HCT116 (cell line): Measurements from ENCODE around the gene EML4. TPM values are rescaled to one million over a fixed set of nuclear protein-coding genes. Genes with fewer than 3 reads are reported as not detected.
A peak's percentile ranks its signal among the peaks of the same experiment; 100 is the strongest.

Source experiments
- ATAC-seq: fragments of 200-7000 bp; cut with Tn5 transposase; 2 replicates; pipeline ENCODE4 v1.9.1; 2020; ENCODE audit warnings: mild to moderate bottlenecking, moderate library complexity
- Bru-seq: library from RNA; stranded (reverse); fragments of 400-500 nt; gene quantifications from one replicate; lab custom pipeline; 2021; lab: Mats Ljungman, UMichigan
- BruChase-seq, 2 experiments: library from RNA; stranded (reverse); fragments of 400-500 nt; gene quantifications; one replicate each; lab custom pipeline; 2021; lab: Mats Ljungman, UMichigan
- BruUV-seq: library from RNA; stranded (reverse); fragments of 400-500 nt; replicated peaks from 2 replicates; lab custom pipeline; 2021; lab: Mats Ljungman, UMichigan
- CTCF ChIA-PET: fragments of 300-600 bp; sonication (Branson Sonifier 250); formaldehyde crosslinking; loops from one replicate; lab custom pipeline; 2021; ENCODE audit warnings: antibody characterized with exemption; lab: Charles Lee
- POLR2A ChIA-PET: fragments of 300-600, 350-600 bp; sonication (Branson Sonifier 250); formaldehyde crosslinking; loops from one replicate; lab custom pipeline; 2021; ENCODE audit warnings: antibody characterized with exemption; lab: Charles Lee
- RAD21 ChIA-PET, 2 experiments: fragments of 300-600 bp; sonication (Branson Sonifier 250); formaldehyde crosslinking; loops; one replicate each; lab custom pipeline; 2023; ENCODE audit warnings: low total read pairs in 2 of 2; ENCODE audit not compliant: uncharacterized antibody in 2 of 2, unreplicated experiment in 2 of 2, low non-redundant PET in 1 of 2; lab: Charles Lee
- DNase-seq: peaks from one replicate; pipeline ENCODE4 v3.0.0-alpha.2; 2010; ENCODE audit warnings: low read depth, low spot score
- H2AFZ ChIP-seq: fragments of 200-600 bp; shearing (Covaris generic), sonication (generic); 2 replicates; pipeline ENCODE4 v1.6.1; 2017; ENCODE audit warnings: low read depth, mixed run types, mixed read lengths, antibody characterized with exemption, low read length; ENCODE audit not compliant: poor library complexity, severe bottlenecking
- H3K27ac ChIP-seq: 2 replicates; pipeline ENCODE4 v1.5.1; 2012; ENCODE audit warnings: low read depth, low read length
- H3K27me3 ChIP-seq: fragments of 200-600 bp; sonication (generic); 2 replicates; pipeline ENCODE4 v1.6.1; 2016; ENCODE audit warnings: mixed run types, low read length, mixed read lengths; ENCODE audit not compliant: insufficient read depth
- H3K36me3 ChIP-seq, 2 experiments: fragments of 200-500 bp in 1 of 2; fragments of 200-600 bp in 1 of 2; sonication (Bioruptor generic) in 1 of 2; sonication (generic) in 1 of 2; 2 replicates each; pipeline versions ENCODE4 v1.5.1 to v1.6.1; 2014 to 2016; ENCODE audit warnings: low read length in 2 of 2, inconsistent platforms in 1 of 2, mixed read lengths in 1 of 2, mixed run types in 1 of 2; ENCODE audit not compliant: insufficient read depth in 2 of 2, control insufficient read depth in 1 of 2
- H3K4me1 ChIP-seq, 2 experiments: fragments of 200-600 bp in 1 of 2; sonication (generic) in 1 of 2; 2 replicates each; pipeline versions ENCODE4 v1.5.1 to v1.6.1; 2012 to 2017; ENCODE audit warnings: low read length in 2 of 2, inconsistent platforms in 1 of 2, mild to moderate bottlenecking in 1 of 2, mixed read lengths in 1 of 2, mixed run types in 1 of 2, moderate library complexity in 1 of 2; ENCODE audit not compliant: insufficient read depth in 2 of 2, control insufficient read depth in 1 of 2
- H3K4me2 ChIP-seq: fragments of 200-600 bp; sonication (generic); 2 replicates; pipeline ENCODE4 v1.6.1; 2017; ENCODE audit warnings: mixed run types, low read length, mixed read lengths
- H3K4me3 ChIP-seq, 2 experiments: fragments of 200-600 bp in 1 of 2; sonication (generic) in 1 of 2; replicated peaks in 1 of 2; 2 replicates each; pipeline ENCODE4 v1.5.1; 2011 to 2016; ENCODE audit warnings: low read length in 2 of 2, control low read depth in 1 of 2, low read depth in 1 of 2, mild to moderate bottlenecking in 1 of 2, mixed read lengths in 1 of 2, mixed run types in 1 of 2
- H3K79me2 ChIP-seq: fragments of 200-600 bp; sonication (generic); 2 replicates; pipeline ENCODE4 v1.6.1; 2017; ENCODE audit warnings: mild to moderate bottlenecking, mixed run types, low read length, moderate library complexity, mixed read lengths; ENCODE audit not compliant: insufficient read depth
- H3K9ac ChIP-seq: fragments of 200-600 bp; sonication (generic); 2 replicates; pipeline ENCODE4 v1.6.1; 2016; ENCODE audit warnings: low read length, mixed read lengths
- H3K9me2 ChIP-seq: fragments of 200-600 bp; sonication (generic), shearing (Covaris generic); 2 replicates; pipeline ENCODE4 v1.6.1; 2017; ENCODE audit warnings: mixed run types, mild to moderate bottlenecking, moderate library complexity; ENCODE audit not compliant: insufficient read depth
- H3K9me3 ChIP-seq, 2 experiments: fragments of 200-500 bp in 1 of 2; fragments of 200-600 bp in 1 of 2; sonication (Bioruptor generic) in 1 of 2; sonication (generic) in 1 of 2; 2 replicates each; pipeline ENCODE4 v1.6.1; 2014 to 2017; ENCODE audit warnings: low read length in 2 of 2, mixed read lengths in 2 of 2, inconsistent platforms in 1 of 2, low read depth in 1 of 2, mild to moderate bottlenecking in 1 of 2, mixed run types in 1 of 2, moderate library complexity in 1 of 2; ENCODE audit not compliant: control insufficient read depth in 1 of 2, insufficient read depth in 1 of 2
- H4K20me1 ChIP-seq: fragments of 200-600 bp; sonication (generic), shearing (Covaris generic); 2 replicates; pipeline ENCODE4 v1.6.1; 2017; ENCODE audit warnings: mixed run types, mild to moderate bottlenecking, moderate library complexity; ENCODE audit not compliant: insufficient read depth
- ATF3 ChIP-seq: IDR thresholded peaks from 2 replicates; pipeline ENCODE4 v1.6.1; 2012
- CBX3 ChIP-seq: IDR thresholded peaks from 2 replicates; pipeline ENCODE4 v1.6.1; 2012; ENCODE audit warnings: low read depth
- CEBPB ChIP-seq: IDR thresholded peaks from 2 replicates; pipeline ENCODE4 v1.6.1; 2012; ENCODE audit warnings: low read depth
- CTCF ChIP-seq, 3 experiments: fragments of 200-600 bp in 1 of 3; sonication (generic) in 1 of 3; IDR thresholded peaks in 2 of 3; conservative IDR thresholded peaks in 1 of 3; 2 replicates each; pipeline ENCODE4 v1.5.1; 2012 to 2017; ENCODE audit warnings: low read depth in 2 of 3, low read length in 2 of 3, antibody characterized with exemption in 1 of 3, borderline replicate concordance in 1 of 3, control low read depth in 1 of 3, mild to moderate bottlenecking in 1 of 3, mixed read lengths in 1 of 3, mixed run types in 1 of 3, moderate library complexity in 1 of 3; ENCODE audit not compliant: insufficient read depth in 1 of 3
- EGR1 ChIP-seq: IDR thresholded peaks from 2 replicates; pipeline ENCODE4 v1.6.1; 2012; ENCODE audit warnings: low read depth
- ELF1 ChIP-seq: IDR thresholded peaks from 2 replicates; pipeline ENCODE4 v1.6.1; 2012; ENCODE audit warnings: low read depth, borderline replicate concordance
- EZH2 ChIP-seq: fragments of 200-600 bp; sonication (generic); IDR thresholded peaks from 2 replicates; pipeline ENCODE4 v1.6.1; 2017; ENCODE audit warnings: antibody characterized with exemption, mixed run types
- EZH2phosphoT487 ChIP-seq: fragments of 200-600 bp; IDR thresholded peaks from 2 replicates; pipeline ENCODE4 v1.6.1; 2018; ENCODE audit warnings: antibody characterized with exemption, borderline replicate concordance
- FOSL1 ChIP-seq: IDR thresholded peaks from 2 replicates; pipeline ENCODE4 v1.6.1; 2012; ENCODE audit warnings: low read depth
- JUND ChIP-seq: IDR thresholded peaks from 2 replicates; pipeline ENCODE4 v1.6.1; 2012
- MAX ChIP-seq: IDR thresholded peaks from 2 replicates; pipeline ENCODE4 v1.6.1; 2012
- POLR2A ChIP-seq: IDR thresholded peaks from 2 replicates; pipeline ENCODE4 v1.7.0; 2011; ENCODE audit warnings: borderline replicate concordance; ENCODE audit not compliant: insufficient read depth, insufficient read length; ENCODE audit errors: extremely low read depth
- REST ChIP-seq: IDR thresholded peaks from 2 replicates; pipeline ENCODE4 v1.6.1; 2012; ENCODE audit warnings: low read depth
- SP1 ChIP-seq: IDR thresholded peaks from 2 replicates; pipeline ENCODE4 v1.6.1; 2012; ENCODE audit warnings: low read depth
- SRF ChIP-seq: IDR thresholded peaks from 2 replicates; pipeline ENCODE4 v1.6.1; 2012; ENCODE audit warnings: low read depth
- TCF7L2 ChIP-seq: IDR thresholded peaks from 2 replicates; pipeline ENCODE4 v1.7.0; 2011; ENCODE audit warnings: borderline replicate concordance, inconsistent platforms; ENCODE audit not compliant: insufficient read depth, insufficient read length; ENCODE audit errors: extremely low read depth
- ZBTB33 ChIP-seq: IDR thresholded peaks from 2 replicates; pipeline ENCODE4 v1.6.1; 2011; ENCODE audit warnings: mild to moderate bottlenecking, low read length, moderate library complexity; ENCODE audit not compliant: insufficient replicate concordance; ENCODE audit errors: extremely low read depth
- intact Hi-C: fragments of 100-400 bp; cut with micrococcal nuclease; formaldehyde crosslinking; loops from 2 replicates; pipeline ENCODE4 v1.10.0; 2022
- long read RNA-seq: library from polyadenylated mRNA; unstranded; transcript quantifications from one replicate; pipeline ENCODE4 v2.0.0, GENCODE V29; 2021; ENCODE audit not compliant: unreplicated experiment
- polyA plus RNA-seq: library from polyadenylated mRNA; unstranded; fragments of >200 nt; gene quantifications from 2 replicates; pipeline ENCODE4 v1.2.1, GENCODE V29; 2012; ENCODE audit warnings: missing spikeins
- total RNA-seq: library from RNA; stranded (reverse); gene quantifications from one replicate; pipeline ENCODE4 v1.2.1, GENCODE V29; 2021; ENCODE audit not compliant: unreplicated experiment

Gene EML4
- total RNA-seq, result 53.5 TPM
- polyA plus RNA-seq, result 19.1 and 23.2 TPM in 2 replicates
- percentile 85 among the genes with signal in this experiment for Bru-seq, nascent RNA
- percentile 81 among the genes with signal in this experiment for BruChase-seq, experiment 1, labeled RNA remaining after a 6-hour chase
- percentile 75 among the genes with signal in this experiment for BruChase-seq, experiment 2, labeled RNA remaining after a 2-hour chase
- long read RNA-seq, full-length matches to known transcripts, result 55 of 92 reads
- long read RNA-seq, partial matches to known transcripts, result 23 of 92 reads
- long read RNA-seq, other reads (novel, unspliced or antisense), result 14 of 92 reads

GRCh38 chr2:42169100-42169873 lies at the start of gene EML4:
Gene EML4, plus strand, starts transcription at chr2:42169353. Its CDS starts 259 bp downstream, at chr2:42169612.
- peak within 1 kb of the TSS; percentile 90 for H3K4me2 ChIP-seq
- peak within 1 kb of the TSS; percentile 91 for H2AFZ ChIP-seq
- BruUV-seq, result no TSS peak
- H3K9me3 ChIP-seq, result no peaks in the 10 kb centered on the region
- ChIA-PET POLR2A (no interaction called here), CTCF (interaction anchor here (1.2 kb wide), 1 partner anchor 494 kb away, joined by 3 read pairs; no protein-coding TSS in a partner anchor), RAD21 (no interaction called here)
- H3K27me3 ChIP-seq, result no peaks in the 10 kb centered on the region
- H3K9ac ChIP-seq, result peak within 1 kb of the TSS; percentile 87
- peak within 1 kb of the TSS; percentile 62 for H3K27ac ChIP-seq
- H3K4me1 ChIP-seq, result peaks cover 7 to 27% of the 10 kb centered on the region in 2 experiments
- no peaks in the 10 kb centered on the region for H3K36me3 ChIP-seq
- peaks cover 50% of the 10 kb centered on the region for H3K79me2 ChIP-seq
- intact Hi-C loops, result no loop called here
- H4K20me1 ChIP-seq, result no peaks in the 10 kb centered on the region
- H3K4me3 ChIP-seq, result peak within 1 kb of the TSS; percentile 84 to 87
- ATAC-seq (peak; percentile 91), DNase-seq (peak; percentile 75)
- no peaks in the 10 kb centered on the region for H3K9me2 ChIP-seq
- TF ChIP-seq MAX (peak; percentile 93), ATF3 (no peak), SRF (no peak), CTCF (IDR thresholded peaks at IDR 0.05 in 2 of 3, conservative IDR thresholded peaks at IDR 0.05 in 1 of 3; ENCODE audit: borderline replicate concordance in 1 of 3, insufficient read depth in 1 of 3, low read depth in 2 of 3, low read length in 2 of 3) (no peak), EZH2phosphoT487 (no peak), EZH2 (no peak), SP1 (peak; percentile 54; the same call in 1 of the 2 replicates), FOSL1 (no peak), CEBPB (no peak), REST (no peak), ELF1 (no peak), EGR1 (no peak), POLR2A (peak; percentile 46), JUND (no peak), ZBTB33 (no peak), TCF7L2 (peak; percentile 8), CBX3 (no peak; the same call in 1 of the 2 replicates)
